ENCODE measurements around the gene CRB2. TPM values are rescaled to one million over a fixed set of nuclear protein-coding genes. Genes with fewer than 3 reads are reported as not detected.

The CRB2 gene
- total RNA-seq, 1 donor from 2014 or later: not detected

GRCh38 chr9:123425836-123426365, 69.9 kb downstream of the CRB2 start:
- Histone ChIP-seq H3K4me1 (no peaks in the 10 kb centered on the region), H3K27ac (no peak overlapping the region), H3K4me3 (no peak overlapping the region), H3K9me3 (no peaks in the 10 kb centered on the region), H3K27me3 (no peaks in the 10 kb centered on the region), H3K36me3 (no peaks in the 10 kb centered on the region)
- DNase-seq (ENCODE audit: extremely low spot score in 2 of 2): no peak
- TF ChIP-seq POLR2AphosphoS5 (IDR thresholded peaks at IDR 0.05; ENCODE audit: insufficient read depth in 1 of 2, low read depth in 1 of 2) (no peak), POLR2A (IDR thresholded peaks at IDR 0.05) (no peak), CTCF (IDR thresholded peaks at IDR 0.05) (no peak)
- intact Hi-C loops (cut with DNase I): no loop called here

GRCh38 chr9:123426406-123426805, 70.4 kb downstream of the CRB2 start:
- no peak for TF ChIP-seq CTCF (IDR thresholded peaks at IDR 0.05)
- no peak for TF ChIP-seq POLR2AphosphoS5 (IDR thresholded peaks at IDR 0.05; ENCODE audit: insufficient read depth in 1 of 2, low read depth in 1 of 2)
- TF ChIP-seq POLR2A (IDR thresholded peaks at IDR 0.05): no peak
- no peaks in the 10 kb centered on the region for H3K36me3 ChIP-seq
- no peaks in the 10 kb centered on the region for H3K4me1 ChIP-seq
- H3K27ac ChIP-seq: no peak overlapping the region
- no peaks in the 10 kb centered on the region for H3K27me3 ChIP-seq
- DNase-seq (ENCODE audit: extremely low spot score in 2 of 2): no peak
- H3K9me3 ChIP-seq: no peaks in the 10 kb centered on the region
- intact Hi-C loops (cut with DNase I): no loop called here
- H3K4me3 ChIP-seq: no peak overlapping the region

MicroRNAs encoded within 50 kb of the gene (microRNA counts, 767-probe panel; counts per million panel counts)
- microRNA hsa-miR-601: 899 to 2,016 counts per million in 2 donors

Small RNA genes within 50 kb of the gene (microRNA-seq; reads per million reads assigned to microRNA genes)
- gene MIR601 (ENCODE audit: borderline number of aligned reads, borderline replicate concordance): not detected

Small RNA genes within 50 kb of the gene (small RNA-seq; reads per million reads assigned to genes)
- gene MIR601: not detected

Other genes starting within 250 kb of the CRB2 start
- 9.1 TPM for gene STRBP, start 87.6 kb upstream of the CRB2 start, total RNA-seq